NCI-H510A treated with DMSO at 0.1 percent for 48 hours (cell line): ENCODE results near the gene TP53RK.

ENCODE experiments used
- DNase-seq: peaks from one replicate; lab custom pipeline; 2025; lab: John Stamatoyannopoulos, UW

The TP53RK gene

DNA sequence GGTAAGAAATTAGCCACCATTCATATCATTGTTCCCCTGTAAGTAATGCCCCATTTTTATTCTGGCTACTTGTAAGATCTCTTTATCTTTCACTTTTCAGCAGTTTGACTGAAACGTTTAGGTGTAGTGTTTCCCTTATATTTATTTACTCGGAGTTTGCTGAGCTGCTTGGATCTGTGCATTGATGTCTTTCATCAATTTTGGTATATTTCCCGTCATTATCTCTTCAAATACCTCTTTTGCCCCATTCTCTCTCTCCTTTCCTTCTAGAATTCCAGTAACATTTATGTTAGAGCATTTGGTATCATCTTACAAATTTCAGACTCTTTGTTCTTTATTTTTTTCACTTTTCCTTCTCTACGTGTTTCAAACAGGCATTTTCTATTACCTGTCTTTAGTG is 28.8 kb downstream of the TP53RK start:
- DNase-seq = no peak

DNA sequence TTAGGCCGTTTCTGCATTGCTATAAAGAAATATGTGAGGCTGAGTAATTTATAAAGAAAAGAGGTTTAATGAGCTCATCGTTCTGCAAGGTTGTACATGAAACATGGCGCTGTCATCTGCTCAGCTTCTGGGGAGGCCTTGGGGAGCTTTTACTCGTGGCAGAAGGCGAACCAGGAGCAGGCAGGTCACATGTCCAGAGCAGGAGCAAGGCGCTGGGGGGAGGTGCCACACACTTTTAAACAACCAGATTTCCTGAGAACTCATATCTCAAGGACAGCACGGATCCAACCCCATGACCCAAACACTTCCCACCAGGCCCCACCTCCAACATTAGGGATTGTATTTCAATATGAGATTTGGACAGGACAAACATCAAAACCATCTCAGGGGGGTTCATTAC is 31.6 kb downstream of the TP53RK start:
- no peak for DNase-seq

- DNase-seq = no peak
Observed at GRCh38 chr20:46657137-46657536, 32.1 kb downstream of the TP53RK start.

DNA sequence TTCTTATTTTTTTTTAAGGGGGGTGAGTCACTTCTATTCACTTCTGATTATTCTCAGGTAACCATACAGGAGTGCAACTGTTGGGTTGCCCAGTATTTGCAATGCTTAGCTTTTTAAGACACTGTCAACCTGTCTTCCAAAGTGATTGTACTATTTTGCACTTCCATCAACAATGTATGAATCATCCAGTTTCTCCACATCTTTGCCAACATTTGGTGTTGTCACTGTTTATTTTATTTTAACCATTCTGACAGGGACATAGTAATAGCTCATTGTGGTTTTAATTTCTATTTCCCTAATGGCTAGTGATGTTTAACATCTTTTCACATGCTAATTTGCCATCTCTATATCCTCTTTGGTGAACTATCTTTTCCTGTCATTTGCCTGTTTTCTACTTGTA is 36.5 kb downstream of the TP53RK start:
- DNase-seq = no peak

DNA sequence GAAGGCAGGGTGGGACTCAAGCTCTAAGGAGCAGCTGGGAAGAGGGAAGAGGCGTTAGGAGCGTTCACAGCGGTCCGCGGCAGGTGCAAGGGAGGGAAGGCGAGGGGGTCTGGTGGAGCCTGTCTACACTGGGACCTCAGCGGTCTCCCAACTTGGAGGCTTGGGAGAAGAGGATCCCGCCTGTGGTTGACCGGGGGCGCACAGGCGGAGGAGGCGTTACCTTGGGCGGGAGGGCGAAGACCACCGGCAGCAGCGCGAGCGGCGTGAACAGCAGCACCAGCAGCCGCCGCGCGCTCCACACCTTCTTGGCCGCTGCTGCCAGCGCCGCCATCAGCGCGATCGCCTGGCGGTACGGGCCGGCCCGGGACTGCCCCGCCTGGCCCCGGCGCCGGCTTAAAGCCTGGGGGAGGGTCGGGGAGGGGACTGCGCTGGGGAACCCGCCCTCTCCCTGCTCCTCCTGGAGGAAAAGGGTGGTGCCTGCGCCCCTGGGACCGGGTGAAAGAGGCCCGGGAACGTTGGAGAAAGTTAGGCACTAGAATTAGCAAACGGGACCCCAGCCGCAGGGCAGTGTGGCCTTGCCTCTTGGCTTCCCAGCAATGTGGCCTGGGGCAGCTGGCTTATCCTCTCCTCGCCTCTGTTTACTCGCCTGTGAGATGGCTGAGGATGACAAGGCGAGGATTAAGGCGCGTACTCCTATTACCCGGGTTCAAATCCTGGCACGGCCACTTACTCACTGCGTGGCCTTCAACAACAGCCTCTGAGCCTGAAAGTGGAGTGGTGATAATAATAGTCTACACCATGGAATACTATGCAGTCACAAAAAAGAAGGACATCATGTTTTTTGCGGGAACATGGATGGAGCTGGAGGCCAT is 37.9 kb downstream of the TP53RK start, which contains the start of gene SLC13A3:
Gene SLC13A3 (minus strand): TSS at position 369 of the 872 bp plus-strand sequence. CDS start 38 bp downstream, at position 331.
- DNase-seq = no peak

GRCh38 chr20:46650575-46651090 is 38.6 kb downstream of the TP53RK start:
- DNase-seq = no peak

DNA sequence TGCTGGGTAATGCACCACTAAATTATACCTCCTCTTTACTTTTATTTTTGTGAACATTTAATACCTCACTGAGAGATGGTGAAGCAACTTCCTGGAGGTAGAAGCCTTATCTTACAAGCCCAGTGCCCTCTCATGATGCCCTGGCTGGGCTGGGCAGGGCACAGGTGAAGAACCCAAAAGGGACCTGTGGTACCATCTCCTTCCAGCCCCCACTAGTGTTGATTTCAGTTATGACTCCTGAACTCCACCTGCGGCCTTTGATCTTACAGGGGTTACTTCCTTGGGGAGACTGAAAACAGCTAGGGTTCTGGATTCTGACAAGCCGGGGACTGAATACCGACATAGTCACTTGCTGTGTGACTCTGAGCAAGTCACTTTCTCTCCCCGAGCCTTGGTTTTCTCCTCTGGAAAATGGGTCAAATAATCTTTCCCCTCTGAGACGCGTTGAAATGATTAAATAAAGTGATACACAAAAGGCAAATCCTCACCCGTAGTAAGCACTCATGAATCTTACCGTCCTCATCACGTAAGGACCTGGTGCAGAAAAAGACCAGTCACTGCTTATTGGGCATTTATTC is 39.2 kb downstream of the TP53RK start:
- DNase-seq = no peak

DNA sequence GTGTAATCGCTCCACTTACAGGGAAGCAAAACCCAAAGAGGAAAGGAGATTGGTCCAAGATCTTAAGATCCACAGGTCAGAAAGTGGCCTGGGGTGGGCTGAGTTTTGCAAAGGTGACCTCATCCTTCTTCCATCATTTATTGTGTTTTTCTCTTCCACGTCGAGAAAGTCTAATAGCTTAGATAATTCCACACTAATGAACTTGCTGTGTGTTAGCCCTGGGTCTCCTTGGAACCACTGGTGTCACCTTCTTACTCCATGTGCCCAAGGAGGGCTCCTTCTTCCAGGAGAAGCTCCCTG is 39.6 kb downstream of the TP53RK start:
- DNase-seq = no peak

- no peak for DNase-seq
Observed at GRCh38 chr20:46648903-46649649, 40.2 kb downstream of the TP53RK start.

GRCh38 chr20:46647469-46647868 is 41.8 kb downstream of the TP53RK start:
- no peak for DNase-seq

DNA sequence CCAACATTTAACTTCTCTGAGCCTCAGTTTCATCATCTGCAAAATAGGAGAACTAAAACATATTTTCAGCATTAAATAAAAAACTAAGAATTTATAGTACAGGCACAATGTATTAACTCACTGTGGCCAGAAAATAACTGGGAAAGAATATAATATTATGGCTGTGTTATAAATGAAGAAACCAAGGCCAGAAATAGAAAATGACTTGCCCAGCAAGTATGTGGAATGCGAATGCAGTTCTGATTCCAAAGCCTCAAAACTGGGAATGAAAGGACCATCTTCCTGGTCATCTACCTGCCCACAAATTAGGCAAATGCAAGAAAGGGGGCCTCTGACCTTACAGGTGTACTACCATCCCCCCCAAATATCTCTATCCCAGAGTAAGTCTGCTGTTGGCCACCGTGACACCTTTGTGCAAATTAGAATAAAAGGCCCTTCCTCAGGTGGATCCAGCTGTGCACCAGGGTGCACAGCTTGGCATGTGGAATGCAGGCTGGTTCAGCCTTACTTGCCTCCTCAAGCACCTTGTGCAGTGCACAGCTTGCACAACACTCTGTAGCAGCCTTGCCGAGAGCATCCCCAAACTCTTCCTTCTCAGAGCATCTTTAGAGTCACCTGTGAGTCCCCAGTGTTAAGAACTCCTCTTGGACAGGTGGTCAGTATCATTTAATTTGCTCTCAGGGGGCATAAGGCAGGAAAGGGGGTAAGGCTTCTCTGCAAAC is 42.4 kb downstream of the TP53RK start:
- no peak for DNase-seq

GRCh38 chr20:46646122-46646521 is 43.1 kb downstream of the TP53RK start:
- DNase-seq = no peak

GRCh38 chr20:46644733-46645132 is 44.5 kb downstream of the TP53RK start:
- DNase-seq = no peak

GRCh38 chr20:46644160-46644559 is 45.1 kb downstream of the TP53RK start:
- no peak for DNase-seq

- DNase-seq = no peak
Observed at GRCh38 chr20:46642969-46643343, 46.3 kb downstream of the TP53RK start.

- DNase-seq = no peak
Observed at GRCh38 chr20:46642265-46642968, 46.8 kb downstream of the TP53RK start.

- no peak for DNase-seq
Observed at GRCh38 chr20:46641424-46641823, 47.8 kb downstream of the TP53RK start.

- DNase-seq = peak; percentile 16
Observed at GRCh38 chr20:46640536-46641311, 48.5 kb downstream of the TP53RK start.

- no peak for DNase-seq
Observed at GRCh38 chr20:46640044-46640443, 49.2 kb downstream of the TP53RK start.

DNA sequence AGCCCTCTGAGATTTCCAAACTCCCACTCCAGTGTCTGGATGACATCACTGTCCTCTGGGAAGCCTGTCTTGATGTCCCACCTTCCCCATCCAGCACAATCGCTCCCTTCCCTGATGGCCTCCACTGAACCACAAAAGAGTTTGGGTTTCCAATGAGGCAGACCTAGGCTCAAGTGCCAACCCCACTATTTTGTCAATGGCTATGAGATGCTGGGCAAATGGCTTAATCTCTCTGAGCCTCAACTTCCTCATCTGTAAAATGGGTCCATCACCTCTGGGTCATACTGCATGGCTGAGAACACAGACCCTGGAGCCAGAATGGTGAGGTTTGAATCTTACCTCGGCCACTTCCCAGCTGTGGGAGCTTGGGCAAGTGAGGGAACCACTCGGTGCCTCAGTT is 49.7 kb downstream of the TP53RK start:
- DNase-seq = no peak

DNA sequence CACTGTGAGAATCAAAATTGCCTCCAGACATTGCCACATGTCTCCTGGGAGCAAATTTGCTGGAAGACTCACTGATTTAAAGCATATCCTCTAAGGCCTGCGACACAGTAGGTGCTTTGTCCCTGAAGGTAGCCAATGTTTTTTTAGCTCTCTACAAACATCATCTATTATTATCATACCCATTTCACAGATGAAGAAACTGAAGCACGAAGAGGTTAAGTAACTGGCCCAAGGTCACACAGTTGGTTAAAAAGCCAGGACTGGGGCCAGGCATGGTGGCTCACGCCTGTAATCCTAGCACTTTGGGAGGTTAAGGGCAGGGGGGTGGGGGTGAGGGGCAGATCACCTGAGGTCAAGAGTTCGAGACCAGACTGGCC is 50.4 kb downstream of the TP53RK start:
- DNase-seq = no peak
